Activated naive CD4-positive, alpha-beta T cell treated with anti-CD3 and anti-CD28 coated beads, Interleukin-2, amount 50 U/mL, for 24 hours (primary cell): ENCODE results near the gene PRKCE.

Source experiments
- H3K27ac Mint-ChIP-seq: one replicate; pipeline ENCODE4 v1.8.0; 2021; ENCODE audit warnings: mild to moderate bottlenecking, mixed read lengths
- H3K27me3 Mint-ChIP-seq: one replicate; pipeline ENCODE4 v1.8.0; 2021; ENCODE audit warnings: mixed read lengths
- H3K36me3 Mint-ChIP-seq: one replicate; pipeline ENCODE4 v1.8.0; 2021; ENCODE audit warnings: mixed read lengths
- H3K4me1 Mint-ChIP-seq: one replicate; pipeline ENCODE4 v1.8.0; 2021; ENCODE audit warnings: mixed read lengths
- H3K4me3 Mint-ChIP-seq: one replicate; pipeline ENCODE4 v1.8.0; 2021; ENCODE audit warnings: mild to moderate bottlenecking, mixed read lengths
- H3K9me3 Mint-ChIP-seq: one replicate; pipeline ENCODE4 v1.8.0; 2021; ENCODE audit warnings: mixed read lengths

The PRKCE gene

GRCh38 chr2:46177461-46178089 lies 526.1 kb downstream of the PRKCE start:
- Mint-ChIP-seq H3K4me3 (no peak overlapping the region), H3K27me3 (no peaks in the 10 kb centered on the region), H3K27ac (no peak overlapping the region), H3K36me3 (peaks cover under 1% of the 10 kb centered on the region), H3K9me3 (no peaks in the 10 kb centered on the region), H3K4me1 (peaks cover 12% of the 10 kb centered on the region)

GRCh38 chr2:46179037-46179621 lies 527.7 kb downstream of the PRKCE start:
- H3K9me3 Mint-ChIP-seq, result no peaks in the 10 kb centered on the region
- peak overlapping the region; percentile 63 for H3K27ac Mint-ChIP-seq
- no peaks in the 10 kb centered on the region for H3K27me3 Mint-ChIP-seq
- H3K4me3 Mint-ChIP-seq, result no peak overlapping the region
- peaks cover 1% of the 10 kb centered on the region for H3K36me3 Mint-ChIP-seq
- H3K4me1 Mint-ChIP-seq, result peaks cover 12% of the 10 kb centered on the region

GRCh38 chr2:46180189-46180588 lies 528.7 kb downstream of the PRKCE start:
- no peaks in the 10 kb centered on the region for H3K9me3 Mint-ChIP-seq
- peaks cover 1% of the 10 kb centered on the region for H3K36me3 Mint-ChIP-seq
- H3K27me3 Mint-ChIP-seq, result no peaks in the 10 kb centered on the region
- H3K4me1 Mint-ChIP-seq, result peaks cover 12% of the 10 kb centered on the region
- no peak overlapping the region for H3K4me3 Mint-ChIP-seq
- H3K27ac Mint-ChIP-seq, result no peak overlapping the region

GRCh38 chr2:46181306-46181705 lies 529.8 kb downstream of the PRKCE start:
- Mint-ChIP-seq H3K9me3 (no peaks in the 10 kb centered on the region), H3K27ac (no peak overlapping the region), H3K4me1 (peaks cover 12% of the 10 kb centered on the region), H3K4me3 (no peak overlapping the region), H3K27me3 (no peaks in the 10 kb centered on the region), H3K36me3 (peaks cover 1% of the 10 kb centered on the region)

GRCh38 chr2:46181789-46182530 lies 530.5 kb downstream of the PRKCE start:
- Mint-ChIP-seq H3K9me3 (no peaks in the 10 kb centered on the region), H3K4me1 (peaks cover 14% of the 10 kb centered on the region), H3K27me3 (no peaks in the 10 kb centered on the region), H3K36me3 (peaks cover 1% of the 10 kb centered on the region), H3K4me3 (no peak overlapping the region), H3K27ac (no peak overlapping the region)

GRCh38 chr2:46183426-46183825 lies 532.0 kb downstream of the PRKCE start:
- Mint-ChIP-seq H3K27ac (no peak overlapping the region), H3K27me3 (no peaks in the 10 kb centered on the region), H3K36me3 (peaks cover 1% of the 10 kb centered on the region), H3K9me3 (no peaks in the 10 kb centered on the region), H3K4me1 (peaks cover 25% of the 10 kb centered on the region), H3K4me3 (no peak overlapping the region)

- Mint-ChIP-seq H3K27ac (no peak overlapping the region), H3K4me3 (no peak overlapping the region), H3K9me3 (no peaks in the 10 kb centered on the region), H3K27me3 (no peaks in the 10 kb centered on the region), H3K36me3 (peaks cover 1% of the 10 kb centered on the region), H3K4me1 (peaks cover 14% of the 10 kb centered on the region)
Measured at GRCh38 chr2:46184794-46185583, 533.5 kb downstream of the PRKCE start.

- Mint-ChIP-seq H3K27me3 (no peaks in the 10 kb centered on the region), H3K27ac (peak overlapping the region; percentile 71), H3K9me3 (no peaks in the 10 kb centered on the region), H3K4me1 (peaks cover 14% of the 10 kb centered on the region), H3K36me3 (peaks cover 1% of the 10 kb centered on the region), H3K4me3 (peak overlapping the region; percentile 78)
Measured at GRCh38 chr2:46187112-46187618, 535.7 kb downstream of the PRKCE start.

- H3K36me3 Mint-ChIP-seq, result no peaks in the 10 kb centered on the region
- H3K9me3 Mint-ChIP-seq, result no peaks in the 10 kb centered on the region
- no peak overlapping the region for H3K27ac Mint-ChIP-seq
- H3K27me3 Mint-ChIP-seq, result no peaks in the 10 kb centered on the region
- peak overlapping the region; percentile 30 for H3K4me3 Mint-ChIP-seq
- H3K4me1 Mint-ChIP-seq, result peaks cover 14% of the 10 kb centered on the region
Measured at GRCh38 chr2:46188041-46188716, 536.7 kb downstream of the PRKCE start.

GRCh38 chr2:46193356-46193755 lies 541.9 kb downstream of the PRKCE start:
- no peaks in the 10 kb centered on the region for H3K27me3 Mint-ChIP-seq
- no peaks in the 10 kb centered on the region for H3K9me3 Mint-ChIP-seq
- no peaks in the 10 kb centered on the region for H3K36me3 Mint-ChIP-seq
- H3K4me3 Mint-ChIP-seq, result no peak overlapping the region
- peak overlapping the region; percentile 43 for H3K27ac Mint-ChIP-seq
- peaks cover 4% of the 10 kb centered on the region for H3K4me1 Mint-ChIP-seq

- Mint-ChIP-seq H3K9me3 (no peaks in the 10 kb centered on the region), H3K36me3 (no peaks in the 10 kb centered on the region), H3K4me1 (peaks cover 4% of the 10 kb centered on the region), H3K27ac (no peak overlapping the region), H3K4me3 (no peak overlapping the region), H3K27me3 (no peaks in the 10 kb centered on the region)
Measured at GRCh38 chr2:46193855-46194254, 542.4 kb downstream of the PRKCE start.

- no peaks in the 10 kb centered on the region for H3K9me3 Mint-ChIP-seq
- H3K36me3 Mint-ChIP-seq, result no peaks in the 10 kb centered on the region
- no peaks in the 10 kb centered on the region for H3K27me3 Mint-ChIP-seq
- H3K4me3 Mint-ChIP-seq, result no peak overlapping the region
- peaks cover 7% of the 10 kb centered on the region for H3K4me1 Mint-ChIP-seq
- no peak overlapping the region for H3K27ac Mint-ChIP-seq
Measured at GRCh38 chr2:46194856-46195255, 543.4 kb downstream of the PRKCE start.

- no peaks in the 10 kb centered on the region for H3K27me3 Mint-ChIP-seq
- no peak overlapping the region for H3K27ac Mint-ChIP-seq
- H3K36me3 Mint-ChIP-seq, result no peaks in the 10 kb centered on the region
- H3K4me3 Mint-ChIP-seq, result no peak overlapping the region
- peaks cover 17% of the 10 kb centered on the region for H3K4me1 Mint-ChIP-seq
- H3K9me3 Mint-ChIP-seq, result no peaks in the 10 kb centered on the region
Measured at GRCh38 chr2:46195819-46196218, 544.3 kb downstream of the PRKCE start.

- Mint-ChIP-seq H3K4me1 (peaks cover 27% of the 10 kb centered on the region), H3K27ac (no peak overlapping the region), H3K36me3 (no peaks in the 10 kb centered on the region), H3K9me3 (no peaks in the 10 kb centered on the region), H3K27me3 (no peaks in the 10 kb centered on the region), H3K4me3 (no peak overlapping the region)
Measured at GRCh38 chr2:46196871-46197462, 545.5 kb downstream of the PRKCE start.

GRCh38 chr2:46197672-46198071 lies 546.2 kb downstream of the PRKCE start:
- no peak overlapping the region for H3K4me3 Mint-ChIP-seq
- H3K27ac Mint-ChIP-seq, result no peak overlapping the region
- H3K4me1 Mint-ChIP-seq, result peaks cover 27% of the 10 kb centered on the region
- no peaks in the 10 kb centered on the region for H3K36me3 Mint-ChIP-seq
- no peaks in the 10 kb centered on the region for H3K9me3 Mint-ChIP-seq
- H3K27me3 Mint-ChIP-seq, result no peaks in the 10 kb centered on the region
